HG02938 (cell line): ENCODE results near the gene TAS1R3.
A peak's percentile ranks its signal among the peaks of the same experiment; 100 is the strongest.

Experiments used
- ATAC-seq: cut with Tn5 transposase; IDR thresholded peaks from one replicate; pipeline ENCODE4 v1.9.1; 2021; ENCODE audit warnings: mild to moderate bottlenecking, moderate library complexity; ENCODE audit not compliant: unreplicated experiment

Gene TAS1R3

GRCh38 chr1:1349256-1350012 lies 18.4 kb downstream of the TAS1R3 start, which contains the start of gene DVL1:
Gene DVL1 (minus strand): TSS chr1:1349418. CDS start chr1:1349065, 353 bp downstream.
- peak; percentile 50 for ATAC-seq

- ATAC-seq = no peak
These were observed 20.7 kb downstream of the TAS1R3 start for GRCh38 chr1:1351511-1352427.

GRCh38 chr1:1352786-1353388 lies 21.8 kb downstream of the TAS1R3 start:
- no peak for ATAC-seq

- no peak for ATAC-seq
These were observed 22.5 kb downstream of the TAS1R3 start for GRCh38 chr1:1353389-1354151.

GRCh38 chr1:1354271-1355247 lies 23.5 kb downstream of the TAS1R3 start:
- no peak for ATAC-seq

- ATAC-seq = no peak
These were observed 24.3 kb downstream of the TAS1R3 start for GRCh38 chr1:1355416-1355815.

- ATAC-seq = no peak
These were observed 25.2 kb downstream of the TAS1R3 start for GRCh38 chr1:1356166-1356795.

GRCh38 chr1:1356796-1357401 lies 25.8 kb downstream of the TAS1R3 start:
- no peak for ATAC-seq

GRCh38 chr1:1357871-1358432 lies 26.9 kb downstream of the TAS1R3 start:
- ATAC-seq = no peak

GRCh38 chr1:1358433-1359271 lies 27.6 kb downstream of the TAS1R3 start, which contains the start of gene MXRA8:
Gene MXRA8 (minus strand): TSS chr1:1358555. CDS start chr1:1358504, 51 bp downstream.
- no peak for ATAC-seq

GRCh38 chr1:1359308-1359663 lies 28.2 kb downstream of the TAS1R3 start:
- no peak for ATAC-seq

GRCh38 chr1:1359664-1360468 lies 28.8 kb downstream of the TAS1R3 start:
- ATAC-seq = no peak

- ATAC-seq = no peak
These were observed 29.6 kb downstream of the TAS1R3 start for GRCh38 chr1:1360506-1361169.

- ATAC-seq = no peak
These were observed 30.3 kb downstream of the TAS1R3 start for GRCh38 chr1:1361233-1361981.

- ATAC-seq = no peak
These were observed 30.9 kb downstream of the TAS1R3 start for GRCh38 chr1:1361982-1362423.
